Sigmoid colon (tissue), 7 donors: ENCODE results near the gene IL3RA. TPM values are rescaled to one million over a fixed set of nuclear protein-coding genes. Genes with fewer than 3 reads are reported as not detected.

Source experiments
- DNase-seq: peaks from one replicate; pipeline ENCODE4 v3.0.0-alpha.2; 2019
- H3K27ac ChIP-seq, 4 donors: fragments of 200-600 bp; sonication (generic); one replicate each; pipeline ENCODE4 v1.5.1; 2016 to 2019; ENCODE audit warnings: mild to moderate bottlenecking in 1 of 4
- H3K27me3 ChIP-seq, 3 donors: fragments of 200-600 bp; sonication (generic); one replicate each; pipeline ENCODE4 v1.5.1; 2019; ENCODE audit warnings: mild to moderate bottlenecking in 1 of 3
- H3K36me3 ChIP-seq, 4 donors: fragments of 200-600 bp; sonication (generic); one replicate each; pipeline ENCODE4 v1.5.1; 2016 to 2019
- H3K4me1 ChIP-seq, 4 donors: fragments of 200-600 bp; sonication (generic); one replicate each; pipeline ENCODE4 v1.5.1; 2017 to 2019
- H3K4me3 ChIP-seq, 4 donors: fragments of 200-600 bp; sonication (generic); one replicate each; pipeline ENCODE4 v1.5.1; 2017 to 2019; ENCODE audit warnings: mild to moderate bottlenecking in 2 of 4, moderate library complexity in 1 of 4
- H3K9me3 ChIP-seq, 4 donors: fragments of 200-600 bp in 3 of 4; sonication (generic) in 3 of 4; one replicate each; pipeline versions ENCODE4 v1.5.1 to v1.6.1; 2013 to 2019
- EP300 ChIP-seq, 4 donors: sonication (generic); formaldehyde crosslinking; IDR thresholded peaks; one replicate each; pipeline ENCODE4 v1.6.1; 2017; ENCODE audit warnings: antibody characterized with exemption in 4 of 4
- POLR2A ChIP-seq, 2 donors: fragments of 450-650 bp; IDR thresholded peaks; one replicate each; pipeline ENCODE4 v1.6.1; 2016; ENCODE audit warnings: antibody characterized with exemption in 2 of 2, mild to moderate bottlenecking in 2 of 2, moderate library complexity in 2 of 2
- POLR2AphosphoS5 ChIP-seq, 4 donors: sonication (generic); formaldehyde crosslinking; IDR thresholded peaks; one replicate each; pipeline ENCODE4 v1.6.1; 2017; ENCODE audit warnings: antibody characterized with exemption in 4 of 4
- WGBS, 2 donors: extraction: QIAGEN DNeasy Blood & Tissue Kit; methylation state at CpG; one replicate each; pipeline ENCODE4 v1.1.7; 2013; 5-methylcytosine and 5-hydroxymethylcytosine counted together
- intact Hi-C: fragments of 100-400 bp; cut with DNase I; formaldehyde crosslinking; loops from one replicate; pipeline ENCODE4 v1.15.1; 2023
- polyA plus RNA-seq, 3 donors: library from polyadenylated mRNA; stranded (reverse); fragments of 200-250 nt; gene quantifications; one replicate each; pipeline ENCODE4 v1.2.3, GENCODE V29; 2013
- total RNA-seq, 4 donors: library from RNA; depleted of rRNA; stranded (reverse); fragments of >200 nt; gene quantifications; one replicate each; pipeline ENCODE4 v1.1.0, GENCODE V29; 2016
- TF ChIP-seq, protein P1 (sequence below), 4 experiments: fragments of 450-650 bp in 3 of 4; fragments of 200-600 bp in 1 of 4; IDR thresholded peaks; one replicate each; pipeline ENCODE4 v1.5.1; 2016 to 2019; ENCODE audit warnings: antibody characterized with exemption in 4 of 4, mild to moderate bottlenecking in 3 of 4, moderate library complexity in 2 of 4
- donor health status: healthy with polysubstance abuse.
- donor health status: Bipolar disorder and iron deficiency.
- donor health status: healthy.

Gene IL3RA
- total and polyA plus RNA-seq, 7 donors, result 1.2 to 13.4 (median 5.6) TPM

DNA sequence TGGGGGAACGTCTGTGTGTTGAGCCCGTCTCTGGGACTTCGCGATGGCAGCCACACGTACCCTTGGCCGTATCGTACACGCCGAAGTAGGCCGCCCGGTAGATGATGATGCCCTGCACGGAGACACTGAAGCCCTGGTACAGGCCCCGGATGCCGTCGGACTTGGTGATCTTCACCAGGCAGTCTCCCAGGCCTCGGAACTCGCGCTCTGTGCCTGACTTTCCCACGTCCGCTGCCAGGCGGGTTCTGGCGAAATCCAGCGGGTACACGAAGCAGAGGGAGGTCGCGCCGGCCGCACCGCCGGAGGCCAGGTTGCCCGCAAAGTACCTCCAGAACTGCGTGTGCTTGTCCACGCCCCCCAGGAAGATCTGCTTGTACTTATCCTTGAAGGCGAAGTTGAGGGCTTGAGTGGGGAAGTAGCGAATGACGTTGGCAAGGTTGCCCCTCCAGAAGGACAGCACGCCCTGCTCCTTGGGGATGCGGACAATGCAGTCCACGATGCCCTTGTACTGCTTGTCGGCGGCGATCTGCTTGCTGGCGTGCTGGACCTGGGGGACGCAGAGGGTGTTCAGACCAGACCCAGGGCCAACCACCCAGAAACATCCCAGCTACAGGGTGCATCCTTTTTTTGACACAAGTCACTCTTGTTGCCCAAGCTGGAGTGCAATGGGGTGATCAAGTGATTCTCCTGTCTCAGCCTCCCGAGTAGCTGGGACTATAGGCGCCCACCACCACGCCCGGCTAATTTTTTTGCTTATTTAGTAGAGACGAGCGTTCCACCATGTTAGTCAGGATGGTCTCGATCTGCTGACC lies 52.8 kb downstream of the IL3RA start:
- Histone ChIP-seq H3K27ac (no peak overlapping the region), H3K9me3 (no peaks in the 10 kb centered on the region), H3K4me1 (peaks cover 0 to 53% (median 52%) of the 10 kb centered on the region in 4 donors), H3K27me3 (no peaks in the 10 kb centered on the region), H3K36me3 (peaks cover 44 to 64% (median 61%) of the 10 kb centered on the region in 4 donors), H3K4me3 (peak overlapping the region in 1 of 4 donors; percentile 96)
- intact Hi-C loops, result no loop called here
- DNase-seq, result peak; percentile 59
- WGBS, 2 donors, result 88 to 93% methylated on average over 51 of the region's 51 CpGs
- TF ChIP-seq, protein P1, sequence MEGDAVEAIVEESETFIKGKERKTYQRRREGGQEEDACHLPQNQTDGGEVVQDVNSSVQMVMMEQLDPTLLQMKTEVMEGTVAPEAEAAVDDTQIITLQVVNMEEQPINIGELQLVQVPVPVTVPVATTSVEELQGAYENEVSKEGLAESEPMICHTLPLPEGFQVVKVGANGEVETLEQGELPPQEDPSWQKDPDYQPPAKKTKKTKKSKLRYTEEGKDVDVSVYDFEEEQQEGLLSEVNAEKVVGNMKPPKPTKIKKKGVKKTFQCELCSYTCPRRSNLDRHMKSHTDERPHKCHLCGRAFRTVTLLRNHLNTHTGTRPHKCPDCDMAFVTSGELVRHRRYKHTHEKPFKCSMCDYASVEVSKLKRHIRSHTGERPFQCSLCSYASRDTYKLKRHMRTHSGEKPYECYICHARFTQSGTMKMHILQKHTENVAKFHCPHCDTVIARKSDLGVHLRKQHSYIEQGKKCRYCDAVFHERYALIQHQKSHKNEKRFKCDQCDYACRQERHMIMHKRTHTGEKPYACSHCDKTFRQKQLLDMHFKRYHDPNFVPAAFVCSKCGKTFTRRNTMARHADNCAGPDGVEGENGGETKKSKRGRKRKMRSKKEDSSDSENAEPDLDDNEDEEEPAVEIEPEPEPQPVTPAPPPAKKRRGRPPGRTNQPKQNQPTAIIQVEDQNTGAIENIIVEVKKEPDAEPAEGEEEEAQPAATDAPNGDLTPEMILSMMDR (IDR thresholded peaks at IDR 0.05), result no peak
- TF ChIP-seq POLR2AphosphoS5 (IDR thresholded peaks at IDR 0.05) (no peak), POLR2A (IDR thresholded peaks at IDR 0.05) (no peak), EP300 (IDR thresholded peaks at IDR 0.05) (no peak)

DNA sequence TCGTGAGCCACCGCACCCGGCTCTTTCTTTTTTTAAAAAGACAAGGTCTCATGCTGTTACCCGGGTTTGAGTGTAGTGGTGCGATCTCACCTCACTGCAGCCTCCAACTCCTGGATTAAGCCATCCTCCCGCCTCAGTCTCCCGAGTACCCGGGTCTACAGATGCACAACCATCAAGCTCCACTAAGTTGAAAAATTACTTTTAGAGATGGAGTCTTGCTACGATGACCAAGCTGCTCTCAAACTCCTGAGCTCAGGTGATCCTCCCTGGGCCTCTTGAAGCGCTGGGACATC lies 53.4 kb downstream of the IL3RA start:
- Histone ChIP-seq H3K27ac (peak overlapping the region in 1 of 4 donors; percentile 99), H3K4me1 (peaks cover 0 to 59% (median 57%) of the 10 kb centered on the region in 4 donors), H3K9me3 (no peaks in the 10 kb centered on the region), H3K4me3 (peak overlapping the region in 1 of 4 donors; percentile 96), H3K27me3 (no peaks in the 10 kb centered on the region), H3K36me3 (peaks cover 44 to 58% (median 56%) of the 10 kb centered on the region in 4 donors)
- WGBS, 2 donors, result 78 to 93% methylated on average over 10 of the region's 10 CpGs
- DNase-seq, result no peak
- TF ChIP-seq, protein P1 (IDR thresholded peaks at IDR 0.05), result no peak
- no peak for TF ChIP-seq POLR2A (IDR thresholded peaks at IDR 0.05)
- TF ChIP-seq POLR2AphosphoS5 (IDR thresholded peaks at IDR 0.05), result no peak
- intact Hi-C loops, result loop anchor here (5.0 kb wide), 1 partner anchor 202 kb away; the partner anchor contains the start of gene AKAP17A

DNA sequence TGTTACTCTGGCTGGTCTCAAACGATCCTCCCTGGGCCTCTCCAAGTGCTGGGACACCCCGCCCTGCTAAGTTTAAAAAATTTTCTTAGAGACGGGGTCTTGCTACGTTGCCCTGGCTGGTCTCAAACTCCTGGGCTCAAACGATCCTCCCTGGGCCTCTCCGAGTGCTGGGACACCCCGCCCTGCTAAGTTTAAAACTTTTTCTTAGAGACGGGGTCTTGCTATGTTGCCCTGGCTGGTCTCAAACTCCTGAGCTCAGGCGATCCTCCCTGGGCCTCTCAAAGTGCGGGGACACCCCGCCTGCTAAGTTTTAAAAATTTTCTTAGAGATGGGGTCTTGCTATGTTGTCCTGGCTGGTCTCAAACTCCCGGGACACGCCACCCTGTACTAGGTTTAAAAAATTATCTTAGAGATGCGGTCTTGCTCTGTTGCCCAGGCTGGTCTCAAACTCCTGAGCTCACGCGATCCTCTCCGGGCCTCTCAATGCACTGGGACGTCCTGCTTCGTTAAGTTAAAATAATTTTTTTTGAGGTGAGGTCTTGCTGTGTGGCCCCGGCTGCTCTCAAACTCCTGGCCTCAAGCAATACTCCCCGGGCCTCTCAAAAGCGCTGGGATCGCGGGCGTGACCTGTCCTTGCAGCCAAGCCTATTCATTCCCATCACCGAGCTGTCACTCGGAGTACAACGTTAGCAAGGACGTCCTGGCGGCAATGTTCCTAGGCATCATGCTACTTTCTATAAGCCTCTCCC lies 54.2 kb downstream of the IL3RA start:
- peak overlapping the region; percentile 97 to 100 (median 99) for H3K27ac ChIP-seq
- no peaks in the 10 kb centered on the region for H3K9me3 ChIP-seq
- 28 to 52% methylated on average over 30 of the region's 30 CpGs for WGBS, 2 donors
- no peaks in the 10 kb centered on the region for H3K27me3 ChIP-seq
- no peak for TF ChIP-seq POLR2A (IDR thresholded peaks at IDR 0.05)
- TF ChIP-seq, protein P1 (IDR thresholded peaks at IDR 0.05), result no peak
- no peak for TF ChIP-seq POLR2AphosphoS5 (IDR thresholded peaks at IDR 0.05)
- no peak for TF ChIP-seq EP300 (IDR thresholded peaks at IDR 0.05)
- intact Hi-C loops, result loop anchor here (5.0 kb wide), 1 partner anchor 202 kb away; the partner anchor contains the start of gene AKAP17A
- peak overlapping the region; percentile 81 to 100 (median 98) for H3K4me3 ChIP-seq
- H3K36me3 ChIP-seq, result peaks cover 38 to 50% (median 47%) of the 10 kb centered on the region in 4 donors
- DNase-seq, result peak; percentile 62
- H3K4me1 ChIP-seq, result peaks cover 0 to 63% (median 62%) of the 10 kb centered on the region in 4 donors

DNA sequence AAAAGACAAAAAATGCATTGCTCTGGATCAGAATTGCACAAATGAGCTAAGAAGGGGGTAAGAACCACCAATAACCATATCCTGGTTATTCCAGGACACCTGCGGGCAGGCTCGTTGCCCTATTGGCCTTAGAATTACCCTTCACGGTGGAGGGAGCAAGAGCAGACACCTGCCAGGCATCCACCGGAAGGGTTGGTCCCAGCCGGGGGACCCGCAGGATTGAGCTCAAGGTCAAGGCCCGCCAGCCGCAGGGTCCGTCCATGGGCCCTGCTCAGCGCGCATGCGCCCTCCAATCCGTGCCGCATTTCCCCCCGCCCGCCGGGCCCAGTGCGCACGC lies 54.8 kb downstream of the IL3RA start:
- H3K27me3 ChIP-seq, result no peaks in the 10 kb centered on the region
- 0 to 1% methylated on average over 19 of the region's 19 CpGs for WGBS, 2 donors
- H3K4me3 ChIP-seq, result peak overlapping the region; percentile 81 to 100 (median 98)
- TF ChIP-seq EP300 (IDR thresholded peaks at IDR 0.05) (no peak), POLR2A (IDR thresholded peaks at IDR 0.05) (no peak), POLR2AphosphoS5 (IDR thresholded peaks at IDR 0.05) (no peak)
- TF ChIP-seq, protein P1 (IDR thresholded peaks at IDR 0.05), result no peak
- peak overlapping the region; percentile 97 to 100 (median 99) for H3K27ac ChIP-seq
- peaks cover 0 to 63% (median 62%) of the 10 kb centered on the region in 4 donors for H3K4me1 ChIP-seq
- no peaks in the 10 kb centered on the region for H3K9me3 ChIP-seq
- peaks cover 32 to 44% (median 42%) of the 10 kb centered on the region in 4 donors for H3K36me3 ChIP-seq
- no peak for DNase-seq
- intact Hi-C loops, result loop anchor here (5.0 kb wide), 1 partner anchor 201 kb away; the partner anchor contains the start of gene AKAP17A
